ENCODE measurements around the gene CXXC1.

The CXXC1 gene

DNA sequence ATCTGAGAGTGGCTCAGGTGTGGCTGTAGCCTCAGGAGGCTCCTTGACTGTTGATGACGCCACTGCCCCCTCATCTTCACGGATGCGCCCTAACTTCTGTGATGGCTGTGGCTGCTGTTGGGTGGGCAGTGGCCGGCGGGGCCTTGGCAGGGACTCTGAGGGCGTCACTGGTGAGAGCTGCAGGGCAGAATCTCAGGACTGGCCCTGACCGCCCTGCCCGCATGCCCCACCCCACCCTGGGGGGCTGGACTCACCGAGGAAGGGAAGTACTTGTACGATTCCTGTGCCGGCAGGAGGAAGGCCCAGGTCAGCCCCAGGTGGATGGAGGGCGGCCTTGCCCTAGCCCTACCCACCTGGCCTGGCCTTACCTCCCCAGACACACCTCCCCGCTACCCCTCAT is 2.4 kb downstream of the CXXC1 start:
- Histone ChIP-seq H3K36me3 (replicated peaks; ENCODE audit: insufficient read depth, low read length) (peaks cover 11% of the 10 kb centered on the region; the same call in 1 of the 2 replicates), H3K27ac (ENCODE audit: low read length) (no peak overlapping the region), H4K20me1 (ENCODE audit: insufficient read depth, low read length) (no peaks in the 10 kb centered on the region), H3K79me2 (ENCODE audit: low read length) (peaks cover 44% of the 10 kb centered on the region), H3K27me3 (replicated peaks; ENCODE audit: insufficient read depth, low read length) (no peaks in the 10 kb centered on the region), H2AFZ (ENCODE audit: low read length) (no peak overlapping the region), H3K9me2 (replicated peaks; ENCODE audit: insufficient read depth, low read length) (no peaks in the 10 kb centered on the region), H3K4me2 (ENCODE audit: low read depth, low read length) (no peak overlapping the region), H3K9ac (ENCODE audit: low read length) (no peak overlapping the region), H3K4me3 (ENCODE audit: low read length) (no peak overlapping the region), H3K9me3 (replicated peaks; ENCODE audit: insufficient read depth, low read length) (no peaks in the 10 kb centered on the region), H3K4me1 (ENCODE audit: low read length) (peaks cover 12% of the 10 kb centered on the region), H3F3A (ENCODE audit: insufficient read depth, low read length) (no peaks in the 10 kb centered on the region)
- no peak for TF ChIP-seq CTCF (IDR thresholded peaks at IDR 0.05; ENCODE audit: low read length)
- no peak for TF ChIP-seq EZH2 (optimal IDR thresholded peaks at IDR 0.05; ENCODE audit: low read depth, low read length)
- TF ChIP-seq EZH2phosphoT487 (IDR thresholded peaks at IDR 0.05; ENCODE audit: low read length): no peak
- DNase-seq: no peak

DNA sequence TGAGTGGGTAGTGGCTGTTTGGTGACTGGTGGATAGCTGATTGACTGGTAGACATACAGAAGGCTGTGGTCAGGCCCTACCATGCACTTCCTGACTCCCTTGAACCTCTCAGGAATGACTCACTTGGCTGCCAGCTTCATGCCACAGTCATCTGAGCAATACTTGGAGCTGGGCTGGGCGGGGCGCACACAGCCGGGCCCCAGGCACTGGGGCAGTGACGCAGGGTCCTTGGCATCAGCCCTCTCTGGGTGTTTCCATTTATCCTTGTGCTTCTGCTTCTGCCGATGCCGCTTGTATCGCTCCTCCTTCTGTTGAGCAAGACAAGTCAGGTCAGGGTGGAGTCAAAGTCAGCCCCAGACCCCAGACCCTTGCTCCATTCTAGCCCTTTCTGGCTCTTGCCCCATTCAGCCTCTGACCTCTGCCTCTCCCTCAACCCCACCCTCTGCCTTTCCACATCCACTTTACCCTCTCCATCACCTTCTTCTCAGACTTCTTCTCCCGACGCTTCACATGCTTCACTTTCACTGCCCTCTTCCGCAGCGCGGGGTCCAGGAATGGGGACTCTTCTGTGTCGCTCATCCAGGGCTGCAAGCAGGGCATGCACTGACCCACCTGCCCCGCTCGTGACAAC is 3.1 kb downstream of the CXXC1 start:
- no peak for DNase-seq
- no peaks in the 10 kb centered on the region for H3K9me2 ChIP-seq (replicated peaks; ENCODE audit: insufficient read depth, low read length)
- TF ChIP-seq EZH2 (optimal IDR thresholded peaks at IDR 0.05; ENCODE audit: low read depth, low read length) (no peak), CTCF (IDR thresholded peaks at IDR 0.05; ENCODE audit: low read length) (no peak), EZH2phosphoT487 (IDR thresholded peaks at IDR 0.05; ENCODE audit: low read length) (no peak)
- H3K36me3 ChIP-seq (replicated peaks; ENCODE audit: insufficient read depth, low read length): peaks cover 11% of the 10 kb centered on the region
- no peaks in the 10 kb centered on the region for H3K27me3 ChIP-seq (replicated peaks; ENCODE audit: insufficient read depth, low read length)
- H3K9me3 ChIP-seq (replicated peaks; ENCODE audit: insufficient read depth, low read length): no peaks in the 10 kb centered on the region
- H3K79me2 ChIP-seq (ENCODE audit: low read length): peaks cover 51% of the 10 kb centered on the region
- H4K20me1 ChIP-seq (ENCODE audit: insufficient read depth, low read length): no peaks in the 10 kb centered on the region
- no peak overlapping the region for H3K4me3 ChIP-seq (ENCODE audit: low read length)
- no peak overlapping the region for H3K27ac ChIP-seq (ENCODE audit: low read length)
- H3K4me1 ChIP-seq (ENCODE audit: low read length): peaks cover 19% of the 10 kb centered on the region
- no peak overlapping the region for H3K9ac ChIP-seq (ENCODE audit: low read length)
- no peaks in the 10 kb centered on the region for H3F3A ChIP-seq (ENCODE audit: insufficient read depth, low read length)
- no peak overlapping the region for H3K4me2 ChIP-seq (ENCODE audit: low read depth, low read length)
- no peak overlapping the region for H2AFZ ChIP-seq (ENCODE audit: low read length)

DNA sequence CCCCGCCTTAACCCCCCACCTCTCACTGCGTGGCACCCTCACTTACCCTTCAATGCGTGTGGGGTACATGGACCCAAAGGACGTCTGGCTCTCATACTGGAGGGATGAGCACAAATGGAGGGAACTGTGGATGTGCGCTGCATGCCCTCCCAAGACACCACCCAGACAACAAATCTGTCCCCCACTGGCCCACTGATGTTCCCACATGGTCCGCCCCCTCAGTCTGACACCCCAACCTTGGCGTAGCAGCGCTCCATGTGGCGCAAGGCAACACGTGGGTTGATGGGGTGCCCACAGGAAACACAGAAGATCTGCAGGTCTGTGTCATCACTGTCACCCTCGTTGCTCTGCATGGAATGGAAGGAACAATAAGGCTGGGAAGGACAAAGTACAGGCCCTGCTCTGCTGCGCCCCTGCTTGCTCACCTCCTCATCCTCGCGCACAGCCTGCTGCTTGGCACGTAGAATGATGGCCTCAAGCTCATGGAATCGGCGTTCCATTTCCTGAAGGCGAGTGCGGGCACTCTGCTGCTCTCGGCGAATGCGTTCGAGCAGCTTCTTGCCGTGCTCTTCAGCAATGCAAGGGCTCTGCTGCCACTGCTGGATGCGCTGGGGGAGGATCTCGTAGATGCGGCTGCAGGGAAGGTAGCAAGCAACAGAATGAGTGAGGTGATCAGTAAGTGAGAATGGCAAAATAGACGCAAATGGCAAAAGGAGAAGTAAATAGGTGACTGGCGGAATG is 3.9 kb downstream of the CXXC1 start:
- no peaks in the 10 kb centered on the region for H3F3A ChIP-seq (ENCODE audit: insufficient read depth, low read length)
- DNase-seq: no peak
- peaks cover 11% of the 10 kb centered on the region for H3K36me3 ChIP-seq (replicated peaks; ENCODE audit: insufficient read depth, low read length)
- H3K4me3 ChIP-seq (ENCODE audit: low read length): no peak overlapping the region
- no peaks in the 10 kb centered on the region for H3K9me3 ChIP-seq (replicated peaks; ENCODE audit: insufficient read depth, low read length)
- peaks cover 25% of the 10 kb centered on the region for H3K4me1 ChIP-seq (ENCODE audit: low read length)
- no peak for TF ChIP-seq CTCF (IDR thresholded peaks at IDR 0.05; ENCODE audit: low read length)
- no peak for TF ChIP-seq EZH2 (optimal IDR thresholded peaks at IDR 0.05; ENCODE audit: low read depth, low read length)
- no peak for TF ChIP-seq EZH2phosphoT487 (IDR thresholded peaks at IDR 0.05; ENCODE audit: low read length)
- H3K9me2 ChIP-seq (replicated peaks; ENCODE audit: insufficient read depth, low read length): no peaks in the 10 kb centered on the region
- H3K9ac ChIP-seq (ENCODE audit: low read length): no peak overlapping the region
- H3K4me2 ChIP-seq (ENCODE audit: low read depth, low read length): no peak overlapping the region
- no peak overlapping the region for H3K27ac ChIP-seq (ENCODE audit: low read length)
- no peak overlapping the region for H2AFZ ChIP-seq (ENCODE audit: low read length)
- H3K79me2 ChIP-seq (ENCODE audit: low read length): peaks cover 58% of the 10 kb centered on the region
- no peaks in the 10 kb centered on the region for H3K27me3 ChIP-seq (replicated peaks; ENCODE audit: insufficient read depth, low read length)
- no peaks in the 10 kb centered on the region for H4K20me1 ChIP-seq (ENCODE audit: insufficient read depth, low read length)
